Vagina (tissue), 2 donors: ENCODE data around the gene GABBR2.

ENCODE experiments used
- POLR2AphosphoS5 ChIP-seq, 2 donors: sonication (generic); formaldehyde crosslinking; IDR thresholded peaks; one replicate each; pipeline ENCODE4 v1.9.0; 2017; ENCODE audit warnings: antibody characterized with exemption in 2 of 2, mild to moderate bottlenecking in 2 of 2, low read depth in 1 of 2; ENCODE audit not compliant: insufficient read depth in 1 of 2
- TF ChIP-seq, protein P1 (sequence below), 3 experiments: fragments of 450-650 bp in 2 of 3; fragments of 200-600 bp in 1 of 3; sonication (generic) in 1 of 3; IDR thresholded peaks; one replicate each; pipeline ENCODE4 v1.5.1; 2017 to 2019; ENCODE audit warnings: antibody characterized with exemption in 3 of 3, mild to moderate bottlenecking in 2 of 3, moderate library complexity in 2 of 3

GRCh38 chr9:98712987-98713386, 4.3 kb upstream of the GABBR2 start:
- TF ChIP-seq, protein P1, sequence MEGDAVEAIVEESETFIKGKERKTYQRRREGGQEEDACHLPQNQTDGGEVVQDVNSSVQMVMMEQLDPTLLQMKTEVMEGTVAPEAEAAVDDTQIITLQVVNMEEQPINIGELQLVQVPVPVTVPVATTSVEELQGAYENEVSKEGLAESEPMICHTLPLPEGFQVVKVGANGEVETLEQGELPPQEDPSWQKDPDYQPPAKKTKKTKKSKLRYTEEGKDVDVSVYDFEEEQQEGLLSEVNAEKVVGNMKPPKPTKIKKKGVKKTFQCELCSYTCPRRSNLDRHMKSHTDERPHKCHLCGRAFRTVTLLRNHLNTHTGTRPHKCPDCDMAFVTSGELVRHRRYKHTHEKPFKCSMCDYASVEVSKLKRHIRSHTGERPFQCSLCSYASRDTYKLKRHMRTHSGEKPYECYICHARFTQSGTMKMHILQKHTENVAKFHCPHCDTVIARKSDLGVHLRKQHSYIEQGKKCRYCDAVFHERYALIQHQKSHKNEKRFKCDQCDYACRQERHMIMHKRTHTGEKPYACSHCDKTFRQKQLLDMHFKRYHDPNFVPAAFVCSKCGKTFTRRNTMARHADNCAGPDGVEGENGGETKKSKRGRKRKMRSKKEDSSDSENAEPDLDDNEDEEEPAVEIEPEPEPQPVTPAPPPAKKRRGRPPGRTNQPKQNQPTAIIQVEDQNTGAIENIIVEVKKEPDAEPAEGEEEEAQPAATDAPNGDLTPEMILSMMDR (IDR thresholded peaks at IDR 0.05) = no peak
- TF ChIP-seq POLR2AphosphoS5 (IDR thresholded peaks at IDR 0.05; ENCODE audit: insufficient read depth in 1 of 2, low read depth in 1 of 2) = no peak
